Testis (tissue), 2 donors: ENCODE results near the gene CHST10.

Experiments
- POLR2A ChIP-seq: fragments of 450-650 bp; IDR thresholded peaks from one replicate; pipeline ENCODE4 v1.6.1; 2017; ENCODE audit warnings: antibody characterized with exemption, mild to moderate bottlenecking, moderate library complexity
- TF ChIP-seq, protein P1 (sequence below), 3 experiments: fragments of 450-650 bp in 2 of 3; fragments of 200-600 bp in 1 of 3; sonication (generic) in 1 of 3; IDR thresholded peaks; one replicate each; pipeline ENCODE4 v1.5.1; 2016 to 2019; ENCODE audit warnings: antibody characterized with exemption in 3 of 3, mild to moderate bottlenecking in 2 of 3, moderate library complexity in 1 of 3

DNA sequence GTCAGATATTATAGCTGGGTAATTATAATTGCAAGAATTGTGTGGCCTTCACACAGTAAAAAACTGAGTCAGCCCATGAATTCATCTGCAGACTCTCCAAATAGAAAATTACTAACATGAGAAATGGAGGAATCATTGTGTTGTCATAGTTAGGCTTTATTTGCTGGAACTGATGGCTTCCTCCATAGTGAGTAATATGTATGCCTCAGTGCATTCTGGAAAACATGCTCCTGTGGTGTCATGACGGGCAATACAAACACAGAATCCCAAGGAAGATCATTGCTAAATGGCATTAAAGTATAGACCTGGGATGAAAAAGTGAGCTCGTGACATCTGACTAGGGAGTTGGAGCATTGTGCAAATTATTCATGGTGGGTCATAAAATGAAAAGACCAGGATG is 29.2 kb upstream of the CHST10 start:
- no peak for TF ChIP-seq POLR2A
- TF ChIP-seq, protein P1, sequence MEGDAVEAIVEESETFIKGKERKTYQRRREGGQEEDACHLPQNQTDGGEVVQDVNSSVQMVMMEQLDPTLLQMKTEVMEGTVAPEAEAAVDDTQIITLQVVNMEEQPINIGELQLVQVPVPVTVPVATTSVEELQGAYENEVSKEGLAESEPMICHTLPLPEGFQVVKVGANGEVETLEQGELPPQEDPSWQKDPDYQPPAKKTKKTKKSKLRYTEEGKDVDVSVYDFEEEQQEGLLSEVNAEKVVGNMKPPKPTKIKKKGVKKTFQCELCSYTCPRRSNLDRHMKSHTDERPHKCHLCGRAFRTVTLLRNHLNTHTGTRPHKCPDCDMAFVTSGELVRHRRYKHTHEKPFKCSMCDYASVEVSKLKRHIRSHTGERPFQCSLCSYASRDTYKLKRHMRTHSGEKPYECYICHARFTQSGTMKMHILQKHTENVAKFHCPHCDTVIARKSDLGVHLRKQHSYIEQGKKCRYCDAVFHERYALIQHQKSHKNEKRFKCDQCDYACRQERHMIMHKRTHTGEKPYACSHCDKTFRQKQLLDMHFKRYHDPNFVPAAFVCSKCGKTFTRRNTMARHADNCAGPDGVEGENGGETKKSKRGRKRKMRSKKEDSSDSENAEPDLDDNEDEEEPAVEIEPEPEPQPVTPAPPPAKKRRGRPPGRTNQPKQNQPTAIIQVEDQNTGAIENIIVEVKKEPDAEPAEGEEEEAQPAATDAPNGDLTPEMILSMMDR (IDR thresholded peaks at IDR 0.05) = no peak
